Measurements from ENCODE around the gene CLSTN3. TPM values are rescaled to one million over a fixed set of nuclear protein-coding genes. Genes with fewer than 3 reads are reported as not detected.

Gene CLSTN3
- total RNA-seq, 1 donor from 2014 or later, result 47.0 TPM

DNA sequence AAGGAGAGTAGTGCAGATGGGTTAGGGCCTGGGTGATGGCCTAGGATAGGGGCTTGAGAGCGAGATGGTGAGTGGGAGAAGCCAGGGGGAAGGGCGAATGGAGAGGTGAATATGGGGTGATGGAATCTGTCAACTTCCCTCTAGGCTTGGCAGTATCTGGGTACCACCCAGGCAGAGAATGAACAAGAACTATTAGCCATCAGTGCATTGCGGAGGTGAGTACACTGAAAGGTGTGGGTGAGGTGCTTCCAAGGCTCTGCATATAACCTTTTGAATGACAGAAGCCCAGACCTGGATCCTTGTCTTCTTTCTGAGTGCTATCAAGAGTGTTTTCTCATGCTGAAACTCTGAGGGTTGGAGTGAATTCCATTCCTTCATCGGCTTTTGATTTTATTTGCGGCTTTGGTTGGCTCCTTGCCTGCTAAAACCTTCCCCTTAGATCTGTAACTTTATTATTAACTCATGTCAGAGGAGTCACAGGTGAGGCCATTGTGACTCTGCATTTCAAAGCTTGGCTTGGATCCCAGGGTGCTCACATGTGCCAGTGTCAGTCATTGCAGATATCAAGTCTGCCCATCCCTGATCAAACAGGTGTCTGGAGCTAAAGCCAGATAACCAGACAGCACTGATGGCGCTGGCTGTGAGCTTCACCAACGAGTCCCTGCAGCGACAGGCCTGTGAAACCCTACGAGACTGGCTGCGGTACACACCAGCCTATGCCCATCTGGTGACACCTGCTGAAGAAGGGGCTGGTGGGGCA lies 77.9 kb downstream of the CLSTN3 start:
- Mint-ChIP-seq H3K27me3 (no peaks in the 10 kb centered on the region), H3K27ac (no peak overlapping the region), H3K9me3 (peaks cover 10% of the 10 kb centered on the region), H3K4me3 (no peak overlapping the region), H3K36me3 (ENCODE audit: low read depth) (peaks cover 82% of the 10 kb centered on the region), H3K4me1 (no peaks in the 10 kb centered on the region)
- intact Hi-C loops (cut with micrococcal nuclease), result no loop called here
- DNase-seq, result peak; percentile 40

Other genes with a start within 250 kb of the CLSTN3 start
- 6.3 and 6.6 TPM in 2 replicates for gene LRRC23, start 225.5 kb upstream of the CLSTN3 start, total RNA-seq
- 202 and 206 TPM in 2 replicates for gene ENO2, start 215.8 kb upstream of the CLSTN3 start, total RNA-seq
- 61.6 and 66.8 TPM in 2 replicates for gene ATN1, start 202.4 kb upstream of the CLSTN3 start, total RNA-seq
- gene RNU7-1, start 186.6 kb upstream of the CLSTN3 start, total RNA-seq, result not detected in 2 replicates
- 168 and 174 TPM in 2 replicates for gene C12orf57, start 186.3 kb upstream of the CLSTN3 start, total RNA-seq
- gene PTPN6, start 179.0 kb upstream of the CLSTN3 start, total RNA-seq, result 349 and 355 TPM in 2 replicates
- 474 and 487 TPM in 2 replicates for gene PHB2, start 159.7 kb upstream of the CLSTN3 start, total RNA-seq
- 129 and 131 TPM in 2 replicates for gene EMG1, start 159.5 kb upstream of the CLSTN3 start, total RNA-seq
- 29.2 and 29.5 TPM in 2 replicates for gene LPCAT3, start 111.9 kb upstream of the CLSTN3 start, total RNA-seq
- gene C1S, start 69.7 kb upstream of the CLSTN3 start, total RNA-seq, result 1.9 and 2.6 TPM in 2 replicates
- gene C1R, start 37.9 kb upstream of the CLSTN3 start, total RNA-seq, result 1.4 and 2.5 TPM in 2 replicates
- gene C1RL, start 21.2 kb upstream of the CLSTN3 start, total RNA-seq, result 19.8 and 23.0 TPM in 2 replicates
- not detected in 2 replicates for gene RBP5, start 1.5 kb upstream of the CLSTN3 start, total RNA-seq
- 36.7 and 42.5 TPM in 2 replicates for gene PEX5, start 59.3 kb downstream of the CLSTN3 start, total RNA-seq
- gene ACSM4, start 173.7 kb downstream of the CLSTN3 start, total RNA-seq, result not detected in 2 replicates